Activated gamma-delta T cell (primary cell): ENCODE measurements around the gene RFFL.

Experiments
- DNase-seq: peaks from one replicate; lab custom pipeline; 2025; lab: John Stamatoyannopoulos, UW

The RFFL gene

DNA sequence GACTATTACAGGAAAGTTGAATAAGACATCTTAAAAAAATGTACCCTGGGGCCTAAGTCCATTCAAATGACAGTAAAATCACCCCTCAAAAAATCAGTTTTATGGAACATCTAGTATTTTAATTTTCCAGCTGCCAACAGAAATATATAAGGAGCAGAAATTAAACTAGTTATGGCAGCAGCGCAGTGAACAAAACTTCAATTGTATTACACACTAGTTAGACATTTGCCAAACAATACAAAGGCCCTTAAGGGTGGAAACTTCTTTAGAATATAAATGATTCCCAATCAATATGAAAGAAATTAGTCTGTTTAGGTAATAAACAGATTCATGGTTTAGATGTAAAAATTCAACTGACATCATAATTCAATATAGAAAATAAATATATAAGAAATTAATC, 18.1 kb upstream of the RFFL start:
- no peak for DNase-seq

DNA sequence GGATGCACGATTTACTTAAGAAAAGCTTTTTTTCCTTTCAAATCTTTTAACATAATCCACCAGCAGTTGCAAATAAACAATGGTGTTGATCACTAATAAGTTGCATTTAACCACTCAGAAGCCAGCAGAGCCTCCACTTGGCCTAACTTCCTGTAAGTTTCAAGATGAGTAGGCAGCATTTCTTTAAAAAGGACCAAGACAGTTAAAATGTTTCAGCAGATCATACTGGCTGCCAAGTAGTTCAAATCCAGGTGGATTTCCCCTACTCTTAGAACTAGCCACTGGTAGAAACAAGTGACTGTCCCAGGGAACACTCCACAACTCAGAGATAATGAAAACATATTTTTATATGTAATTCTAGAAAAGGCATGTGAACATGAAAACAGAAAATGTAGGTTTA, 17.0 kb upstream of the RFFL start:
- no peak for DNase-seq

DNA sequence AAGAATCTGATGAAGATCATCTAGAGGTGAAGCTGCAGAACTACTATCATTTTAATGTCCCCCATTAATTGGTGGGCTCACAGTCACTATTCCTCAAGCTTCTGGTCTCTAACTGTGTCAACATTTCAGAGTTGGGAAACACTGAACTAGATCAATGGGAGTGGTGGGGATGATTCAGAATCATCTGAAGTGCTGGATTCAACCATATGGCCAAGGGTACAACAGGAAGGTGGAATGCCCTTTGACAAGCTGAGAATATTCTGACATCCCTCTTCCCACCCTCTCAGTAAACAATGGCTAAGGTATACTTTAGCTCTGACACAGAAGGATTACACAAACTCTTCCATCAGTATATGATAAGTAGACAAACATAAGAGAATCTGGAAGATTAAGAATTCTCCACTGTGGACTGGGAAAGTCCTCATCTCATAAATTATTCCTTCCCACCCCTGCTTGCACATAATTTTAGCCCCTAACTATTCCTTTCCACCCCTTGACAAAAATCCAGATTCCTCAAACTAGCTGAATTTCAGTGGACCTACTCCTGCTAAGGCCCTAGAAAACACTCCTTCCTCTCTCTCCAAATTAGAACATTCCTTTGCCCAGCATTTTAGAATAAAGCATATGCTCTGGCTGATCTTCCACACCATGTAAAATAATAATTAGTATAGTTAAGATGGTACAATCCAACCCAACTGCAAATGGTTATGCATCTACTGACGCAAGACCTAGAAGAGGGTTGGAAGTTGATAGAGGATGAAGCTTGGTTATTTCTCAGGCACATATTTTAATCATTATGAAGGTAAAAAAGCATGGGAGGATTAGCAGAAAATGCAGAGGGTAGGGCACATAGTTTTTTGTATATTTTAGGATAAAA, 16.3 kb upstream of the RFFL start:
- no peak for DNase-seq

DNA sequence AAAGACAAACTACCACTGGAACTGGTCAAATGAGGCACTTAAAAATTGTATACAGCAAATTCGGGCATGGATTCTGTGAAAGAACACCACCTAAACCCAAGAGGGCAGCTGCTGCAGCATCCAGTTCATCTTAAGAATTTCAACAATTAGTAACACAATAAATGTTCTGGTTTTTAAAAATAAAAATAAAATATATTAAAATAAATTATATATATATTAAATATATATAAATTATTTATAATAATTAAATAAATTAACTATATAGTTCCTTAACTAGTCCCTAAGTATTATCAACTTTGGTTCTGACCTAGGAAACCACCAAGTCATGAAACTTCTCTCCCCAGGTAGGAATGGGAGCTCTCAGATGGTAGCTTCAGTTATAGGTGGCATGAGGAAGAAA, 13.4 kb upstream of the RFFL start:
- no peak for DNase-seq

DNA sequence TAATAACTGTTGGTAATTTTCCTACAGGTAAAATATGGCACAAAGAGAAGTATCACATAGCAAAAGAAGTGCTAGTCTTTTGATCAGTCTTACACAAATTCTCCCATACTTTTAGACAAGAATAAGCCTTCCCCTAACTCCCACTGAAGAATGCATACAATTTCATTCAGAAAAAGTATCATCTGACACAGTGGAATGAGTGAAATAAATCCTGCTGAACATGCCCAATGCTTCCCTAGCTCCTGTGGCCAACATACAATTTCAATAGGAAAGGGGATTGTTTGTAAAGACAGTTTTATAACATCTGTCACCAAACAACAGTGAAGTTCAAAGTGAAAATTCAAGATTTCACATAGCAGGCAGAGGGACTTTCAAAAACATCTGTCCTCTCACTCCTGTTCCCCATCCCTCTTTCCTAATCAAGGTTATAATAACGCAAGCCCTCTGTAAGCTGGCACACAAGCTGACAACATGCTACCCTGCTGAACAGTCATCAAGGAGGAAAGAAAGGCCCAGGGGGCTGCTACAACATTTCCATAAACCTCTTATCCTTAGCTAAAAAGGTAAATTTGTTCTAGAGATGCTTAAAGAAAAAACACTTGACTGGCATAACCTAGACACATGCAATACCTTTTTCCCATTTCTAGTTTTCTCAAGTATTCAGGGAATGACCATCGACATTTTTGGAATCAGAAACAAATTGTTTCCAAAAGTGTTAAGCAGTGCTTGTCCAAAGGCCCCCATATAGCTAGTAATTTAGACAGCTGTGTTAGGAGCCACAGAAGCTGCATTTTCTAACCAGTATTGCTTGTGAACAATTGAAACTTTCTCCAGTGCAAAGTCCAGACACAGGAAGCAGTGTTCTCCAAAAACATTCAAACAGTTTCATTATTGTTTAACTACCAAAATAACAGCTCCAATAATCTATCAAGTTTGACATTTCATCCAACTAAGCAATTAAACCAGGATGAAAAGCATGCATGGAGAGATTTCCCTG, 11.5 kb upstream of the RFFL start:
- DNase-seq = no peak

DNA sequence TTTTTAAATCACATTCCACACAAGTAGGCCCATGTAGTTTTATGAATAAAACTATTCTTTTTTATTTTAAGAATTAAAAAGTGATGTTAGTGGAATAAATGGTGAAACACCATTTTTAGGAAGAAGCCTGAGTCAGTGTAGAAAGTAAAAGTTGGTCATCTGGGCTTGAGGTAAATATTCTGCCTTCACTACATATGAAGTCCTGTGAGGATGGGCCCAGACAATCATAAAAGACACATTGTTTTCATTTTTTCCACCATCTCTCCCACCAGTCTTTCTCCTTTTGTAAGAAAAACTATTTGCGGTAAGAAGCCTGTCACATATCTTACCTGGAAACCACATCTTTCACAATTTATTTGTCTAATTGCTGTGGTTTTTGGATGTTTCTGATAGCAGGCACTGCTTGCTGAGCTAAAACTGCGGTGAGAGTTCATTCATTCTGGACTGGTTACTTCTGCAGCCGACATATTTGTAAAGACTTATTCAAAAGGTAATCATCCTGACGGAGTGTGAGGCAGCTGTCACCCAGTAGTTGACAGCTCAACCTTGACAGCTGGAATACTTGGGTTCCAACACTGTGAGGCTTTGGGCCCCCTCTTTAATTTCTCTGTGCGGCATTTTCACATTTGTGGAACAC, 10.6 kb upstream of the RFFL start:
- DNase-seq = no peak

DNA sequence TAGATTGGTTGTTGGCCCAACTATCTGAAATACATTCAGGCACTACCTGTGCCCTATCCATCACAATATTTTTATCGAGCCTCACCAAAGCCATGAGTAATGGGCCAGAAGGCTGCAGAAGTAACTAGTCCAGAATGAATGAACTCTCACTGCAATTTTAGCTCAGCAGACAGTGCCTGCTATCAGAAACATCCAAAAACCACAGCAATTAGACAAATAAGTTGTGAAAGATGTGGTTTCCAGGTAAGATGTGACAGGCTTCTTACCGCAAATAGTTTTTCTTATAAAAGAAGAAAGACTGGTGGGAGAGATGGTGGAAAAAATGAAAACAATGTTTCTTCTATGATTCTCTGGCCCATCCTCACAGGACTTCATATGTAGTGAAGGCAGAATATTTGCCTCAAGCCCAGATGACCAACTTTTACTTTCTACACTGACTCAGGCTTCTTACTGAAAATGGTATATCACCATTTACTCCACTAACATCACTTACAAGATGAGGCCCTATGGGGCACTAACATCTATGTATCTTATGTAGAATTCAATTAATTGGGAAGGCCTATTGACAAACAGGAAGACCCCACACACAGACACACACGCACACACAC, 9.8 kb upstream of the RFFL start:
- DNase-seq = no peak

DNA sequence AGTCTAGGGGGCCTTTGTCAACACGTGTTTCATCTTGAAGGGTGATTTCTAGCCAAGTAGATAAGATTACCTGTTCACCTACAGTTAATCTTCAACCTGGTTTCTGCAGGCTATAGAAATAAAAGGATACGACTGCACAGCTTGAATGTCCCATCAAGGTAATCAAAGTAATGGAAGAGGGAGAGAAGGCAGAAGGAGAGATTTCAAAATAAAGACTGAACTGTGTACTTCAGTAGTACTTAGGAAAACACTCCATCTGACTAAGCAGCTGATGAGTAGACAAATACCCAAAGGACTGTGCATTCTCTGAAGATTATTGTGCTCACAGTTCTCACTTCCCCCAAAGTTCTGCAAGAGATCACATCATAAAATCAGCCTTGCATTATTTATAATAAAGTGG, 5.8 kb upstream of the RFFL start:
- no peak for DNase-seq

DNA sequence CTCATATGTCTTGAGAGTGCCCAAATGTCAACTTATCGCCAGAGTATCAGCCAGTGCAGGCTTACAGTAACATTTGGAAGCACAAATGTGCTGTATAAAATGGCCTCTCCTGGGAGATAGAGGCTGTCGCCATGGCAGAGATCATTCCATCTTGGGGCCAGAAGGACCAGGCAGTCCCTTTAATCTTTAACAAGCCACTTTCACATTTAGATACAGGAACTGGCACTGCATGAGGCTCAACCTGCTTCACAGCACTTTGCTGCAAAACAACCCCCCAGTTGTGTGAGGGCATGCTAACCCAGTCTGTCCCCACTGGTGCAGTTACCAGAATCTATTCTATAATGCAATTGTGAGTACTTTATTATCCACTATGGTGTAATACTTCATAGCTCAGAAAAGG, 4.7 kb upstream of the RFFL start:
- no peak for DNase-seq

DNA sequence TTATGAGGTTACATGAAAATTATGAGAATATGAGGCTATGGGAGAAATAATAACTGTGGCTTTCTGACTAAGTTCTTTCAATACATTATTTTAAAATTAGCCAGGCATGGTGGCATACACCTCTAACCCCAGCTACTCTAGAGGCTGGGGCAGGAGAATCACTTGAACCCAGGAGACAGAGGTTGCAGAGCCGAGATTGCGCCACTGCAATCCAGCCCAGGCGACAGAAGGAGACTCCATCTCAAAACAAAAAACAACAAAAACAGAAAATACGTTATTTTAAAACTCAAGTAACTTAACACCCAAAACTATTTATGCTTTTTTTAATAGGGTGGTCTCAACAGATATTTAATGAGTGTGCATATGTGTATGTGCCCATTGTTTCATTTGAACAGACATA, 2.4 kb upstream of the RFFL start:
- DNase-seq = no peak

DNA sequence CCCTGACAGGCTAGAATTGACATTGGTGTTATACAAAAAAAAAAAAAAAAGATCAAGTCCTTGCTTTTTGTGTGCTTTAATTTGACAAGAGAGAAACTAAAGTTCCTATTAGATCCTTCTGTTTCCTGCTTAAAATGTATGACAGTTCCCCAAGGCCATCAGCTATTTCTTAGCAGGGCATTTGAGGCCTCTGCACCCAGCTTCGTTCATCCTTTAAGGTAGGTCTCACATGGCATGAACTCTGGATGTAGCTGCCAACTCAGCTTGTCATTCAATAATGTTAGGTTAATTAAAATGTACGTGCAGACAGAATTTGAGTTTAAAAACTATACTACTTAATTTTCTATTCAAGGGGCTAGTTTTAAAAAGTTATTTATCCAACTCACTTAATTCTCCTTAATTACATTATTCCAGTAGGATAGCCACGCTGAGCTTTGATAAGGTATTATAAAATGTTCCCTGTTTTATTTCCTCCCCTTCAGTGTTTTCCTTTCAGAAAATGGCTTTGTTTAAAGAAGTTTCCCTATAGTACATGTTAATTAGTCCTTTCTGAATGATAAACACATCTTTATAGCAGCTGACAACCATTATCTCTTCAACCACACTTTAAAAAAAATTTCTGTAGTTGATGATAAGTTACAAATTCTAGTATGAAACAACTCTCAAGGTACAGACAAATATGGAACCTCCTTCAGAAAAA, 1.2 kb upstream of the RFFL start:
- no peak for DNase-seq

DNA sequence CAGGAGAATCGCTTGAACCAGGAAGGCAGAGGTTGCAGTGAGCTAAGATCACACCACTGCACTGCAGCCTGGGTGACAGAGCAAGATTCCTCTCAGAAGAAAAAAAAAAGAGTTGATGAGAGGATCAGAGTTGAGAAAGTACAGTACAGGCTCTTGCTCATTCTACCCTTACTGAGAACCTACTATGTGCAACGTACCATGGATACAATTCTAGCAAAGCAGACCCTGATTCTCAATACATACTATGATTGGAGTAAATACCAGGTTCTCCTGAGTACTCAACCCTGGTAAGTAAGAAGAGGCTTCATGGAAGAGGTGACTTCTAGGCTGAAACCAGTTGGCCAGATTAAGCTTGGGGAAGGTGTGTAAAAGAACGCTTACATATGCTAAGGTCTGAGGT, 1.2 kb downstream of the RFFL start:
- DNase-seq = no peak

DNA sequence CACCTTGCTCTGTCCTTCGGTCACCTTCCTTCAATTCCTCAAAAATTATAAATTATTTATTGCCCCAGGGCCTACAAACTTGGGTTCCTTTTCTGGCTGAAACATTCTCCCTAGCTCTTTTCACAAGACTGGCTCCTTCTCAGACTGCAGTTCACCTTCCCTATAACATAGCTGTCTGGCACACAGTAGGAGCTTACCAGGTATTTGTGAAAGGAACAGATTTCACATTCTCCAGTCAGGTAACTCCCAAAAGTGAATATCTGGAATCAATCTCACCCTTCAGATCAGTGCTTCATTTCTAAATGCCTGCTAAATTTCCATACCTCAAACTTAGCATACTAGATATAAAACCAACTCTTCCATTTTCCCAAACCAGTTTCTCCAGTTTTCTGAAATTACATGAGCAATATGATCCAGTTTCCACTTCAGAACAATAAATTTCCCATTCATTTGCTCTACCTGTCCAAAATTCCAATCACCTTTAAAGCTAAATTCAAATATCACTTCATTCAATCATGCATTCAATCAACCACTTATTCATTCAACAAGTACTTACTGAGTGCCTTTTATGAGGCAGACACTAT, 6.1 kb downstream of the RFFL start:
- DNase-seq = no peak

DNA sequence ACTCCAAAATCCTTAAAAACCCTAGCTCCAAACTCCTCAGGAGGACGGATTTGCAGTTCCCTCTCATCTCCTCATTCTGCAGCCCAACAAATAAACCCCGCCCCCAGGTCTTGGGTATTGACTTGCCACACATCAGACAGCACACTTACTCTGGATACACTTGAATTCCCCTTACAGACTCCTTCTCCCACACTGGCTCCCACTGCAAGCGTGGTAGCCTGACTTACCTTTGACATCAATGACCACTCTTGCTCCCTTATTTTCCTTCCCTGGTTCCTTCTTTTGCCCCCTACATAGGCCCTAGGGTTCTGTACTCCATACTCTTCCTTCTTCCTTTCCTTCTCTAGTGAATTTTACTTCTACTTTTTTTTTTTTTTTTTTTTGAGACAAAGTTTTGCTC, 7.5 kb downstream of the RFFL start:
- DNase-seq = no peak

DNA sequence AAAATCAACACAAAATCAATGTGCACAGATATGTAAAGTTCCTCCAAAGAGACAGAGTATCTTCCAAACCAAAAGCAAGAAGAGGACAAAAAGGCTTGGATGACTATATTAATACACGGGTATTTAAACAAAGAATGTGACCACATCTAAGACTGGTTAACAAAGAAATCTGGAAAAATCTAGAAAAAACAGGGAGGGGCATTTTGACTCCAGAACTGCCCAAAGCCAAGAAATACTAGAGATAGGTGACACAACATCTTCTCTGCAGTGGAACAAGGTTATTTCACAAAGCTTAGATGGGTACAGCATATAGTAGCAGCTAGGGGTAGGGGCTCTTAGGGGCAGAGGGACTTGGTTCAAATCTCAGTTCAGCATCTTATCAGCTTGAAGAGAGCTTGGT, 10.3 kb downstream of the RFFL start:
- DNase-seq = no peak

DNA sequence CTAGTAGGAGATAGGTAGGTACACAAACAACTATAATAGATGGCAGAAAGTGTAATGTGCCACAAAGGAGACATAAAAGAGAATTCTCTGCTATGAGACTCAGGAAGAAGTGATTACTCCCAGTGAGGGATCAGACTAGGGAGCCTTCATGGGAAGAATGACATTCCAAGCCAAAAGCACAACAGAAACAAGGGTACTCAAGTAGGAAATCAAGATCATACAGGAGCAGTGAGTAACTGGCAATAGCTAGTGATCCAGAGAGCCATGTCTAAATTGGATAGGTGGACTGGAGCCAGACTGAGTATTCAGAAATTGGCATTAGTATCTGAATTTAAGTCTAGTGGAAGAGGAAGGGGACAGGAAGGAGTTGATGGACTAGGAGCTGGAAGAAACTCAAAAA, 10.7 kb downstream of the RFFL start:
- DNase-seq = no peak

DNA sequence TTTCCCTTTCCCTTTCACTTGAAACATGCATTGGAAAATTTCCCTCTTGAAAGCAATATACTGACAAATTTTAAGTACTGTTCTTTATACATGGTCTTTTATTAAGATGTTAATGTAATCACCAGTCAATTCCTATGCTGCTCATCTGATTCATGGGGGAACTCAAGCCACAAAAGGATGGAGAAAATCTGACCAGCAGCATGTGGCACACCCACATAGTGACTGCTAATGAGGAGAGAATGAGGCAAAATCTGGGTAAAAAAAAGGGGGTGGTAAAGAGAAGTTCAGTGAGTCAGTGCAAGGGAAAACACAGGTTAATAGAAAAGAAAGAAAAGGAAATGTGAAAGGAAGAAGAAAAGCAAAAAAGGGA, 11.3 kb downstream of the RFFL start:
- DNase-seq = no peak

DNA sequence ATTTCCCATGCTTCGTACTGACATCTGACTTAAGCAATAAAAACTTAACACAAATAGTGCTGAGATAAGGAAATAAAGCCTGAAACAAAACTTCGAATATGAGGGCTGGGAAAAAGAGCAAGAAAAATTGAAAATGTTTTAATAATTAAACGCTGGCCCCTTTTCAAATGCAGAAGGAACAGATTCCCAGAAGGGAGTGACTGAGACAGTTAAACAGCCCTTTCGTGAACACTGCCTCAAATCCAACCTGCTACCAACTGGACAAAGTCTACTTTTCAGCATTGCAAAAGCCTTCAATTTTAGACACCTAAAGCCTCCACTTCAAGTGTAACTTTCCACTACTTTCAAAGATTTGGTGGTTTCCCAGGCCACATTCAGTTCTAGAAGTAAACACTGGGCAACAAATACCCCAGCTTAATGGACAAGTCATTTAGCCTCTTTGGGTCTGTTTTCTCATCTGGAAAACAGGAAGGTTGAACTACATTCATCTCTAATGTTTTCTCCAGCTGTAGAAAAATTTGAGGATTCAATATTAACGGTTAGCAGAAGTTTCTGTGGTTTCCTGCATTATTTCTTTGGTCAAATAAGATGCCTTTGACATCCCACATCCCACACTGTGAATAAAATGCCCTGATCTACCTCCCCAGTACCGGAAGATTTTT, 11.8 kb downstream of the RFFL start:
- DNase-seq = no peak

DNA sequence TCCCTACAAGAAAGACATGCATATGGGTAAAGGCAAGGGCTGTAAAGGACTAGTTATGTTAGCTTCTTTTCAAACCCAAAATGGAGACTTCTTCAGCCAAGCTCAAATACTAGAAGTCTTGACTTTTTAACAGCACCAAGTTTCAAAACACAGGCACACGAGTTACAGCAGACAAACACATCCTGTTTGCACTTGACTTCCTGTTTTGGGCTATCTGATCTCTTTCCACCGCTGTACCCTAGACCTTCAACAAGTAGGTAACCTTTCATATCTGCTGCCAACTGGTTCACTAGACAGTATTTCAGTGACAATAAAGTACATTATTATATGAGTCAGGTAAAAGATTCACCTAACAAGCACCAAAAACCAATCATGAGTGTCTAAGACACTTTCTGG, 12.3 kb downstream of the RFFL start:
- DNase-seq = no peak

DNA sequence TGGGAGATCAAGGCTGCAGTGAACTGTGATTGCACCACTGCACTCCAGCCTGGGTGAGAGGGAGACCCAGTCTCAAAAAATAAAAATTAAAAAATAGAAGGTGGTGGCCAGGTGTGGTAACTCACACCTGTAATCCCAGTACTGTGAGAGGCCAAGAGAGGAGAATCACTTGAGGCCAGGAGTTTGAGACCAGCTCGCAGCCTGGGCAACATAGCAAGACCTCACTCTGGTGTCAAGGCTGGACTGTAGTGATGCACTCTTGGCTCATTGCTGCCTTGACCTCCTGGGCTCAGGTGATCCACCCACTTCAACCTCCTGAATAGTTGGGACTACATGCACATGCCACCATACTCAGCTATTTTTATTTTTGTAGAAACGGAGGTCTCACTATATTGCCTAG, 13.3 kb downstream of the RFFL start:
- DNase-seq = no peak
